Transverse colon (tissue), 4 donors: ENCODE results near the gene FBXO47. TPM values are rescaled to one million over a fixed set of nuclear protein-coding genes. Genes with fewer than 3 reads are reported as not detected.

Source experiments
- DNase-seq: peaks from one replicate; pipeline ENCODE4 v3.0.0-alpha.2; 2019
- H3K27ac ChIP-seq, 4 donors: fragments of 200-600 bp; sonication (generic); 2 replicates each; pipeline ENCODE4 v1.5.1; 2016 to 2018; ENCODE audit warnings: inconsistent platforms in 4 of 4
- H3K27me3 ChIP-seq: fragments of 200-600 bp; sonication (generic); 2 replicates; pipeline ENCODE4 v1.5.1; 2017; ENCODE audit warnings: inconsistent platforms
- H3K36me3 ChIP-seq, 4 donors: fragments of 200-600 bp; sonication (generic); 2 replicates each; pipeline ENCODE4 v1.5.1; 2017 to 2019; ENCODE audit warnings: inconsistent platforms in 4 of 4
- H3K4me1 ChIP-seq, 4 donors: fragments of 200-600 bp; sonication (generic); 2 replicates each; pipeline ENCODE4 v1.5.1; 2017 to 2020; ENCODE audit warnings: inconsistent platforms in 4 of 4
- H3K4me3 ChIP-seq, 4 donors: fragments of 200-600 bp; sonication (generic); 1 replicate in 1 of 4; 2 replicates in 3 of 4; pipeline versions ENCODE4 v1.5.1 to v1.6.1; 2017 to 2019; ENCODE audit warnings: inconsistent platforms in 4 of 4
- H3K9me3 ChIP-seq, 2 donors: fragments of 200-600 bp; sonication (generic); 2 replicates each; pipeline ENCODE4 v1.5.1; 2017 to 2019; ENCODE audit warnings: inconsistent platforms in 2 of 2
- CTCF ChIP-seq, 5 experiments: fragments of 200-600 bp in 3 of 5; fragments of 450-650 bp in 2 of 5; sonication (generic) in 3 of 5; IDR thresholded peaks; 1 replicate in 2 of 5; 2 replicates in 3 of 5; pipeline ENCODE4 v1.5.1; 2016 to 2017; ENCODE audit warnings: antibody characterized with exemption in 5 of 5, inconsistent platforms in 3 of 5, mild to moderate bottlenecking in 2 of 5, moderate library complexity in 1 of 5
- EP300 ChIP-seq: sonication (generic); formaldehyde crosslinking; IDR thresholded peaks from one replicate; pipeline ENCODE4 v1.6.1; 2017; ENCODE audit warnings: antibody characterized with exemption, low read depth
- POLR2A ChIP-seq: fragments of 450-650 bp; IDR thresholded peaks from one replicate; pipeline ENCODE4 v1.6.1; 2016; ENCODE audit warnings: antibody characterized with exemption, mild to moderate bottlenecking, moderate library complexity
- POLR2AphosphoS5 ChIP-seq, 3 donors: sonication (generic); formaldehyde crosslinking; IDR thresholded peaks; one replicate each; pipeline ENCODE4 v1.6.1; 2016; ENCODE audit warnings: antibody characterized with exemption in 3 of 3
- WGBS, 2 donors: methylation state at CpG; one replicate each; pipeline ENCODE4 v1.1.5; 2018; ENCODE audit warnings: low coverage in 1 of 2; 5-methylcytosine and 5-hydroxymethylcytosine counted together
- in situ Hi-C, 4 donors: fragments of 200-750 bp; cut with MboI; loops; one replicate each; pipeline versions ENCODE4 v1.15.0 to v1.15.1; 2017; ENCODE audit warnings: low sequenced_read_pairs in 3 of 4, low pct_ligation_motif_present in 1 of 4, low pct_unique_long_range_greater_than_20kb in 1 of 4
- intact Hi-C: fragments of 100-400 bp; cut with DNase I; formaldehyde crosslinking; loops from one replicate; pipeline ENCODE4 v1.15.1; 2023; ENCODE audit warnings: low total_unique reads
- small RNA-seq, 4 donors: library from RNA; depleted of rRNA; stranded (forward); fragments of <200 nt; gene quantifications; one replicate each; pipeline ENCODE3, GENCODE V24; 2016
- total RNA-seq, 4 donors: library from RNA; depleted of rRNA; stranded (reverse); fragments of >200 nt; gene quantifications; one replicate each; pipeline ENCODE4 v1.1.0, GENCODE V29; 2016

FBXO47 gene
- total RNA-seq, 4 donors from 2014 or later, result not detected

GRCh38 chr17:38889745-38890409, 77.3 kb downstream of the FBXO47 start:
- Histone ChIP-seq H3K4me1 (peaks cover 20 to 78% (median 41%) of the 10 kb centered on the region in 4 donors), H3K27me3 (no peaks in the 10 kb centered on the region), H3K4me3 (no peak overlapping the region), H3K9me3 (no peaks in the 10 kb centered on the region), H3K36me3 (peaks cover 0 to 20% (median 7%) of the 10 kb centered on the region in 4 donors), H3K27ac (no peak overlapping the region)
- no peak for TF ChIP-seq POLR2A
- DNase-seq, result no peak
- intact Hi-C loops, result no loop called here
- in situ Hi-C loops, result no loop called here
- 49 to 81% methylated on average over 3 to 12 of the region's 12 CpGs for WGBS, 2 donors

GRCh38 chr17:38888842-38889241, 78.4 kb downstream of the FBXO47 start:
- WGBS, 2 donors, result 81 to 87% methylated on average over 2 to 9 of the region's 9 CpGs
- Histone ChIP-seq H3K4me1 (peaks cover 25 to 83% (median 45%) of the 10 kb centered on the region in 4 donors), H3K9me3 (no peaks in the 10 kb centered on the region), H3K4me3 (no peak overlapping the region), H3K36me3 (peaks cover 0 to 20% (median 7%) of the 10 kb centered on the region in 4 donors), H3K27ac (no peak overlapping the region), H3K27me3 (no peaks in the 10 kb centered on the region)
- in situ Hi-C loops (no loop called here), intact Hi-C loops (no loop called here)
- TF ChIP-seq POLR2A (no peak), EP300 (no peak)
- no peak for DNase-seq

GRCh38 chr17:38886643-38887010, 80.6 kb downstream of the FBXO47 start:
- WGBS, 2 donors, result 31% methylated on average over 8 of the region's 8 CpGs; no CpG with 5 or more reads in 1 of the 2 donors
- Histone ChIP-seq H3K27ac (peak overlapping the region; percentile 44 to 54 (median 46)), H3K36me3 (peaks cover 0 to 8% (median 3%) of the 10 kb centered on the region in 4 donors), H3K4me1 (peaks cover 37 to 83% (median 54%) of the 10 kb centered on the region in 4 donors), H3K9me3 (no peaks in the 10 kb centered on the region), H3K4me3 (no peak overlapping the region), H3K27me3 (no peaks in the 10 kb centered on the region)
- intact Hi-C loops (no loop called here), in situ Hi-C loops (no loop called here)
- DNase-seq, result peak; percentile 49
- TF ChIP-seq EP300, result no peak
- no peak for TF ChIP-seq CTCF (IDR thresholded peaks at IDR 0.05)
- TF ChIP-seq POLR2AphosphoS5 (IDR thresholded peaks at IDR 0.05), result peak in 1 of 3 donors; percentile 11

Small RNAs within 50 kb of the gene (small RNA-seq; reads per million reads assigned to genes)
- gene MIR6779, result 0 to 0.24 (median 0) reads per million in 4 donors

Other genes starting within 250 kb of the FBXO47 start
- 10 to 100 TPM; 11.2 to 35.0 (median 20.5) TPM for gene CISD3, start 237.1 kb downstream of the FBXO47 start, total RNA-seq
- 10 to 100 TPM in 3 of 4 donors, 1 to 10 TPM in 1; 9.1 to 41.9 (median 12.2) TPM for gene PCGF2, start 219.1 kb downstream of the FBXO47 start, total RNA-seq
- gene PSMB3, start 214.7 kb downstream of the FBXO47 start, total RNA-seq, result 100 to 1,000 TPM; 137 to 169 (median 159) TPM
- 10 to 100 TPM; 15.3 to 63.5 (median 23.5) TPM for gene PIP4K2B, start 167.8 kb downstream of the FBXO47 start, total RNA-seq
- 10 to 100 TPM; 22.1 to 97.3 (median 37.5) TPM for gene CWC25, start 142.1 kb downstream of the FBXO47 start, total RNA-seq
- 1,000 to 10,000 TPM in 1 of 4 donors, 100 to 1,000 TPM in 3; 386 to 1,109 (median 710) TPM for gene RPL23, start 113.7 kb downstream of the FBXO47 start, total RNA-seq
- gene LASP1, start 97.3 kb downstream of the FBXO47 start, total RNA-seq, result 100 to 1,000 TPM; 117 to 553 (median 307) TPM
- gene PLXDC1, start 184.2 kb upstream of the FBXO47 start, total RNA-seq, result 10 to 100 TPM in 1 of 4 donors, 1 to 10 TPM in 3; 1.6 to 26.2 (median 4.3) TPM
- not detected for gene ARL5C, start 198.8 kb upstream of the FBXO47 start, total RNA-seq
- gene CACNB1, start 230.3 kb upstream of the FBXO47 start, total RNA-seq, result 10 to 100 TPM; 10.1 to 21.7 (median 11.6) TPM
- 1,000 to 10,000 TPM; 1,146 to 2,715 (median 2,002) TPM for gene RPL19, start 232.9 kb upstream of the FBXO47 start, total RNA-seq